ENCODE measurements around the gene CHAD.

DNA sequence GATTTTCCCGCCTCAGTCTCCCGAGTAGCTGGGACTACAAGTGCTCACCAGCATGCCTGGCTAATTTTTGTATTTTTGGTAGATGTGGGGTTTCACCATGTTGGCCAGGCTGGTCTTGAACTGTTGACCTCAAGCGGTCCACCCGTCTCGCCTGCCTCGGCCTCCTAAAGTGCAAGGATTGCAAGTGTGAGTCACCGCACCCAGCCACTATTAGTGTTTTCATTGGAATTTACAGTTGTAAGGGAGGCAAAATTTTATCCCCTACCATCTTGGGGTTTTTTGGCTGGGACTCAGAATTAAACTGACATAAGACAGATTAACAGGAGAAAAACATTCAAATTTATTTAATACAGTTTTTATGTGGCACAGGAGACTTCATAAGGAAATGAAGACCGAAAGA, 27.2 kb upstream of the CHAD start:
- TF ChIP-seq GATA2 (IDR thresholded peaks at IDR 0.05; ENCODE audit: low read depth, low read length) (no peak), GATA3 (IDR thresholded peaks at IDR 0.05; ENCODE audit: low read depth, low read length) (no peak)

All from SH-SY5Y (cell line).